ENCODE results near the gene MTG2. TPM values are rescaled to one million over a fixed set of nuclear protein-coding genes. Genes with fewer than 3 reads are reported as not detected.

MTG2 gene
- polyA plus RNA-seq, 1 donor from 2014 or later: 36.1 TPM

- H3K27ac ChIP-seq (ENCODE audit: low read length): no peak overlapping the region
- no peaks in the 10 kb centered on the region for H3K36me3 ChIP-seq (ENCODE audit: insufficient read depth, low read length)
- H3K9me2 ChIP-seq (ENCODE audit: insufficient read depth, low read length): no peaks in the 10 kb centered on the region
- H3K79me2 ChIP-seq (replicated peaks; ENCODE audit: insufficient read depth, low read length): no peaks in the 10 kb centered on the region
- TF ChIP-seq TAF1 (IDR thresholded peaks at IDR 0.05; ENCODE audit: low read depth) (no peak), SMC3 (conservative IDR thresholded peaks at IDR 0.05; ENCODE audit: poor library complexity) (no peak), CTCF (IDR thresholded peaks at IDR 0.05; ENCODE audit: poor library complexity, severe bottlenecking) (no peak), REST (IDR thresholded peaks at IDR 0.05; ENCODE audit: borderline replicate concordance) (no peak), POLR2AphosphoS5 (IDR thresholded peaks at IDR 0.05) (no peak), MXI1 (conservative IDR thresholded peaks at IDR 0.05; ENCODE audit: poor library complexity, severe bottlenecking) (no peak), EZH2 (IDR thresholded peaks at IDR 0.05; ENCODE audit: borderline replicate concordance, insufficient read depth, low read length, poor library complexity, severe bottlenecking) (no peak), RAD21 (conservative IDR thresholded peaks at IDR 0.05) (no peak), EP300 (conservative IDR thresholded peaks at IDR 0.05; ENCODE audit: poor library complexity, severe bottlenecking) (no peak)
- no peak overlapping the region for H2AFZ ChIP-seq (ENCODE audit: low read depth, low read length)
- H3K9ac ChIP-seq (ENCODE audit: low read length): no peak overlapping the region
- H4K20me1 ChIP-seq (ENCODE audit: insufficient read depth): no peaks in the 10 kb centered on the region
- no peaks in the 10 kb centered on the region for H3K27me3 ChIP-seq (ENCODE audit: insufficient read depth, low read depth, low read length)
- no peaks in the 10 kb centered on the region for H3K9me3 ChIP-seq (ENCODE audit: low read length)
- no peak overlapping the region for H3K4me3 ChIP-seq (ENCODE audit: low read length)
- H3K4me2 ChIP-seq (ENCODE audit: low read length): no peak overlapping the region
- no peaks in the 10 kb centered on the region for H3F3A ChIP-seq (ENCODE audit: insufficient read depth, low read length, poor library complexity, severe bottlenecking)
These were observed 6.0 kb upstream of the MTG2 start for GRCh38 chr20:62176866-62177265.

- TF ChIP-seq TAF1 (IDR thresholded peaks at IDR 0.05; ENCODE audit: low read depth) (no peak), EZH2 (IDR thresholded peaks at IDR 0.05; ENCODE audit: borderline replicate concordance, insufficient read depth, low read length, poor library complexity, severe bottlenecking) (no peak), RAD21 (conservative IDR thresholded peaks at IDR 0.05) (no peak), POLR2AphosphoS5 (IDR thresholded peaks at IDR 0.05) (no peak), SMC3 (conservative IDR thresholded peaks at IDR 0.05; ENCODE audit: poor library complexity) (no peak), REST (IDR thresholded peaks at IDR 0.05; ENCODE audit: borderline replicate concordance) (no peak), CTCF (IDR thresholded peaks at IDR 0.05; ENCODE audit: poor library complexity, severe bottlenecking) (no peak), EP300 (conservative IDR thresholded peaks at IDR 0.05; ENCODE audit: poor library complexity, severe bottlenecking) (no peak), MXI1 (conservative IDR thresholded peaks at IDR 0.05; ENCODE audit: poor library complexity, severe bottlenecking) (no peak)
These were observed 5.5 kb upstream of the MTG2 start for GRCh38 chr20:62177307-62177706.

More at GRCh38 chr20:62177307-62177706, 5.5 kb upstream of the MTG2 start:
- no peaks in the 10 kb centered on the region for H4K20me1 ChIP-seq (ENCODE audit: insufficient read depth)
- no peak overlapping the region for H2AFZ ChIP-seq (ENCODE audit: low read depth, low read length)
- H3K27ac ChIP-seq (ENCODE audit: low read length): no peak overlapping the region
- H3K9me3 ChIP-seq (ENCODE audit: low read length): no peaks in the 10 kb centered on the region
- no peaks in the 10 kb centered on the region for H3K27me3 ChIP-seq (ENCODE audit: insufficient read depth, low read depth, low read length)
- peaks cover 1% of the 10 kb centered on the region for H3F3A ChIP-seq (ENCODE audit: insufficient read depth, low read length, poor library complexity, severe bottlenecking)
- no peak overlapping the region for H3K4me2 ChIP-seq (ENCODE audit: low read length)
- no peak overlapping the region for H3K4me3 ChIP-seq (ENCODE audit: low read length)
- H3K9ac ChIP-seq (ENCODE audit: low read length): no peak overlapping the region
- no peaks in the 10 kb centered on the region for H3K9me2 ChIP-seq (ENCODE audit: insufficient read depth, low read length)
- H3K79me2 ChIP-seq (replicated peaks; ENCODE audit: insufficient read depth, low read length): no peaks in the 10 kb centered on the region
- no peaks in the 10 kb centered on the region for H3K36me3 ChIP-seq (ENCODE audit: insufficient read depth, low read length)

All from neural cell (in vitro differentiated cells).